NCI-H1105 (cell line): ENCODE results near the gene HK1.

Source experiments
- DNase-seq: peaks from one replicate; lab custom pipeline; 2025; lab: John Stamatoyannopoulos, UW

The HK1 gene

DNA sequence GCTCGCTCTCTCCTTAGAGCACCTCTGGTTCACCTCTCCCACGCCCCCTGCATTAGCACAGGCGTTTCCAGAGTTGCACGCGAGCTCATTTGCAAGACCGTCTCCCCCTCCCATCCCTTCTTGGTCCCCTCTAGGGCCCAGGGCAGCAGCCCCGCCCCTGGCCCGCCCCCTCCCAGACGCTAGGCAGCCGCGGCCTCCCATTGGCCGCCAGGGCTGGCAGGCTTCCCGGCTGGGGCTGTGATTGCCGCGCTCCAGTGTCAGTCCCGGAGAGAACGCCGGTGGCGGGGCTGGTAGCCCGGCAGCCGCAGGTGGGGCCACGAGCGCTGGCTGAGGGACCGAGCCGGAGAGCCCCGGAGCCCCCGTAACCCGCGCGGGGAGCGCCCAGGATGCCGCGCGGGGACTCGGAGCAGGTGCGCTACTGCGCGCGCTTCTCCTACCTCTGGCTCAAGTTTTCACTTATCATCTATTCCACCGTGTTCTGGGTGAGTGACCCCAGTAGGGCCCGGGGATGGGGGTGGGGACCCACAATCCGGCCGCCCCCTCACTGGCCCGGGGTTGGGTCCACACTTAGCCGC lies 173.0 kb downstream of the HK1 start, which contains the start of gene TSPAN15:
Gene TSPAN15, plus strand, starts transcription at position 257 of the 575 bp plus-strand sequence. Its CDS starts 130 bp downstream, at position 387.
- DNase-seq, result peak; percentile 81
